Stimulated activated CD4-positive, alpha-beta T cell treated with anti-CD3 and anti-CD28 coated beads, Interleukin-4, amount 100 ng/mL, for 48 hours (primary cell): ENCODE data around the gene SCFD2.

Source experiments
- DNase-seq, 2 donors: peaks; one replicate each; pipeline ENCODE4 v3.0.0-alpha.2; 2020; ENCODE audit warnings: low read depth in 2 of 2

Gene SCFD2

DNA sequence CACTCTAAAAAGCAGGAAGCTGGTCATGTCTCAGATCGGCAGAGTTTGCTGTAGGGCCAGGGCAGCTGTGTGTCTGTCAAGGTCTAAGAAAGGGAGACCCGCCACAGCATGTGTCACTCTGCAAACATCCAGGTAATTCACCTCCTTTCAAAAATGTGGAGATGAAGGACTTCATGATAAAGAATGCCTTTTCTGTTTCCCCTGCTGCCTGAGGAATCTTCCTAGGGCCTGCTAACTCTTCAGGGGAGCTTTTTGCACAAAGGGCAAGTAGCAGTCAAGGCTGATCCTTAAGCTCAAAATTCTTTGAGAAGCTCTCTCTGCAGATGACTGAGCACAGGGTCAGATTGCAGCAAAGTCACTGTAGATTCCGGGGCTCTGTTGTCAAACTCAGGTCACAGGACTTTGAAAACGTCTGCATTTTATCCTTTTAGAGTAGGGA lies 482.7 kb downstream of the SCFD2 start:
- DNase-seq, result no peak

DNA sequence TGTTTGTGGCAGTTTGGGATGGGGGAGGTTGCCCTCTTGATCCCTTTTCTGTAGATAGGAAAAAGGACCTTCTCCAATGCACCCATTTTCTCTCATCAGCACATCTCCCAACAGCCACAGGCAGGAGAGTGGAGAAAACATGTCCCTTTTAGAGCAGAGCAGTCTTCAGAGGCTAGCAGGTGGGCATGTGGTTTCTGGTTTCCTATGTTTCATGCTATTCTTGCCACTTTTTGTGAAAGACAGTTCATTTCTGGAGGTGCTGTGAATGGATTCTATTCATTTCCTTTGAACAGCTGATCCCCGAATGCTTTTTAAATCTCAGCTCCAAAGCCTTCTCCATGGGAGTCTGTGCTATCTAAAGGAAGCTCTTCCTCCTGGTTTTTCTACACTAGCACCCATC lies 484.9 kb downstream of the SCFD2 start:
- DNase-seq, result no peak

GRCh38 chr4:52879471-52879870 lies 486.4 kb downstream of the SCFD2 start:
- no peak for DNase-seq

DNA sequence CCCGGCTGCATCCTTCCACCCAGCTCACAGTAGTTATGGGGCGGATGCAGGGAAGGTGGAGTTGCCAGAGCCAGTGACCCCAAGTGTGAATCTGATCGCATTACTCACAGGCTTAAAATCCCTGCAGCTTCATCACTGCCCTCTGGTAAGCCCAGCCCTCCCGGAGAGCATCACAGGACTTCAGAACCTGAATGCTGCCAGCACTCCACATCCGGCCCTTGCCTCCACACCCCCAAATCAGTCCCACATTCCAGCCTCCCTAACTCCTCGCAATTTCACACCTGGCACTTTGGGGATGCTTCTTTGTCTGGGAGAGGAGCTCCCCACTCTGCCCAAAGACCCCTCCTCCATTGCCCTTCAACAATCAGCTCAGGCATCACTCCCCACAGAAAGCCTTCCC lies 488.2 kb downstream of the SCFD2 start:
- no peak for DNase-seq

DNA sequence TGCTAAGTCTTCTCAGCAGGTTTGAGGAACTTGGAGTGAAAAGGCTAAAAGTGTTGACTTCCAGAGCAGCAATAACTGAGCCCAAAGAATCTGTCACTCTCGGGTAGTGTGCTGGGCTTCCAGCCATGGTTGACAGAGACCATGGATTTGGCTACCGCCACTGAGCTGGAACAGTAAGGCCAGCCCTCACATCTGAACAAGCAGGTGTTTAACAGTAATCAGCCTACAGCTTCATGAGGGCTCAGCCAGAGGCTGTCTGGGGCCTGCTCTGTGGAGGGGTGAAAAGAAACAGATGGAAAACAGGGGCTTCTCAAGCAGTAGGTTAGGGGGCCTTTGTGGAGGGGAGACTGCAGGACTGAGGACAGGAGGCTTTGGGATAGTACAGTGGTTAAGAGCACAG lies 488.8 kb downstream of the SCFD2 start:
- DNase-seq, result no peak

GRCh38 chr4:52876069-52876468 lies 489.8 kb downstream of the SCFD2 start:
- no peak for DNase-seq

- no peak for DNase-seq
Observed at GRCh38 chr4:52874948-52875347, 490.9 kb downstream of the SCFD2 start.

DNA sequence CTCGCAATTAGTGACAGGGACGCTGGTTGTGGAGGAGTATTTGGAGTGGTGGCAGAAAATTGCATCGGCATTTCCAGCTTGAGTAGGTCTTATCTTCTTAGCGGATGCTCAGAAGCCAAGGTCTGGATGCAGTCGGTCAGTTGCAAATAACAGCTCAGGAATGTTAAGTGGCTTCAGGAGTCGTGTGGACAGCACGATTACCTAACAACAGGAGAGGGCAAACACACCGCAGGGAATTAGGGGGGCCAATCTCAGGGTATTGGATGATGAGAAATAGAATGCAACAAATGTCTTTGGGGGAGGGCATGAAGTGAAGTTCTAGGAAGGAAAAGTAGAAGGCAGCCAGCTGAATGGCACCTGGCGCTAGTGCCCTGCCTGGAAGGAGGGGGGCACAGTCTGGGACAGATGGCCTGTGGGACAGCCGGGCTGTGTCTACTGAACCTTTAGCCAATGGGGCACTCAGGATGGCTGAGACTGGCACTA lies 492.0 kb downstream of the SCFD2 start:
- no peak for DNase-seq

- no peak for DNase-seq
Observed at GRCh38 chr4:52873191-52873590, 492.7 kb downstream of the SCFD2 start.

DNA sequence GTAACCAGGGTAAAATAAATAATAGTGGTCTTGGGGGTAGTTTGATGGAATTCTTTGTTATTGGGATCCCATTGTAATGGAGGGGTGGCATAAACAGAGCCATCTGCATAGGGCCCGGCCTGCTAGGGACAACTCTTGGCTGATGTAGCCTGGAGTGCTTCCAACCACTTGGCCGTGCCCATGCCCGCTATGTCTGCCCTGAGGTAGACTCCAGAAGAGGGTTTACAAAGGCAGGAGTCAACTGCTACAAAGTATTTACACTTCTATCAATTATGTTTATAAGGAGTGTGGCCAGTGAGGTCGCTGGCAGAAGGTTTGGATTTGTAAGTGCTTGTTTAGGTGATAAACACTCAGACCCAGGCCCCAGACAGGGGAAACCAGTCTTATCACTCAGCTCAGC lies 495.6 kb downstream of the SCFD2 start:
- no peak for DNase-seq

- no peak for DNase-seq
Observed at GRCh38 chr4:52869656-52870055, 496.2 kb downstream of the SCFD2 start.

DNA sequence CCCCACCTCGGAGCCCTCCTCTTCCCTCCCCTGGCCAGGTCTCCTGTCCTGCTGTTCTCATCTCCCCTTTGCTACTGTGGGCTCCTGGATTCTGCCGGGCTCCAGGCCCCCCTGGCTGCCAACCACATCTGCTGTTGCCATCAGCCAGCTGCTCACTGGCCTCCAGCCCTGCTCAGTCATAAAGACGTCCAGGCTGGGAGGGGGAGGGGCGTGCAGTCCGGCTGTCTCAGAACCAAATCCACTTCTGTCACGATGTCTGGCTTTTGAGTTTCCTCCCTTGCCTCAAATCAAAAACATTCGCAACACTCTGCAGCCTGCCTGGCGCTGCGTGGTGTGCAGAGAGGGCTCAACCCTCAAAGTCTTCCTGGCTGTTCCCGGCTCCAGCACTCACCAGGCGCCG lies 496.7 kb downstream of the SCFD2 start:
- no peak for DNase-seq

- DNase-seq, result no peak
Observed at GRCh38 chr4:52868133-52868532, 497.7 kb downstream of the SCFD2 start.

- no peak for DNase-seq
Observed at GRCh38 chr4:52867163-52867562, 498.7 kb downstream of the SCFD2 start.

DNA sequence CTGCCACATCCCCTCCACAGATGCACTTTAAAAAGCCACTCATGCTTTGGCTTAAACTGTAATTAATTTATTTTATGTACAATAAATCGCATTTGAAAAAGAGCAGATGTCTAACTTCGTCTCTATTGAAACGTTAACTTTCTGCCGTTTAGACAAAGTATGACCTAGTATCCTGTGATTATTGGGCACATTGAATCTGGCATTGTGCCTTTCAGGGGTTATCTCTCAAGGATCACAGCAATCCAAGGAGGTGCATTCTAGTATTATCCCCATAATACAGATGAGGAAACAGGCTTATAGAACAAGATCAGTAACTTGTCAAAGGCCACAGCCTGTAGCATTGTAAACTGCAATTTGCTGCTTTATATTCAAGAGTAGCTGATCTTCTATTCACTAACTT lies 499.1 kb downstream of the SCFD2 start:
- no peak for DNase-seq

DNA sequence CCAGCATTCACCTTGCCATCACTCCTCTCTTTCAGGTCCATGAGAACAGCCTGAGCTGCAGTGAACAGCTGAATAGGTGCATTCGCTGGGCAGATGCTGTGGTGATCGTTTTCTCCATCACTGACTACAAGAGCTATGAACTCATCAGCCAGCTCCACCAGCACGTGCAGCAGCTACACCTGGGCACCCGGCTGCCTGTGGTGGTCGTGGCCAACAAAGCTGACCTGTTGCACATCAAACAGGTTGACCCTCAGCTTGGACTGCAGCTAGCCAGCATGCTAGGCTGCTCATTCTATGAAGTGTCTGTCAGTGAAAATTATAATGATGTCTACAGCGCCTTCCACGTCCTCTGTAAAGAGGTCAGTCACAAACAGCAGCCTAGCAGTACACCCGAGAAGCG lies 500.6 kb downstream of the SCFD2 start:
- no peak for DNase-seq

GRCh38 chr4:52864793-52865192 lies 501.1 kb downstream of the SCFD2 start:
- DNase-seq, result no peak

DNA sequence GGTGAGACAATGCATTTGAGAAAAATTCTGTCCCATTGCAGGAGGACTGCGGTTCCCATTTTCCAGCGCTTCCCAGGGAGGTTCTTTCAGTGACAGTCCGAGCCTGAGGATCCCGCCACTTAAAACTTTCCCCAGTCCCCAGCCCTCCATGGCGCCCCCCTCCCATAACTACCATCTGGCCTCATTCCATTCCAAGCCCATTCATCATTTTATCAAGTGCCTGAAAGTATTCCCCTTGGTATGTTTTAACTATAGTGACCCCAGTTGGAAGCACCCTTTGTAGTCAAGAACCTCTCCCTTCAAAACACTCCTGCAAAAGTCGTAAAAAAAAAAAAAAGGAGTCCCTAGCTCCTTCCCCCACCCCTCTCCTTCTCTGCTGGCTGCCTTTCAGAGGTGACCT lies 502.5 kb downstream of the SCFD2 start:
- no peak for DNase-seq

DNA sequence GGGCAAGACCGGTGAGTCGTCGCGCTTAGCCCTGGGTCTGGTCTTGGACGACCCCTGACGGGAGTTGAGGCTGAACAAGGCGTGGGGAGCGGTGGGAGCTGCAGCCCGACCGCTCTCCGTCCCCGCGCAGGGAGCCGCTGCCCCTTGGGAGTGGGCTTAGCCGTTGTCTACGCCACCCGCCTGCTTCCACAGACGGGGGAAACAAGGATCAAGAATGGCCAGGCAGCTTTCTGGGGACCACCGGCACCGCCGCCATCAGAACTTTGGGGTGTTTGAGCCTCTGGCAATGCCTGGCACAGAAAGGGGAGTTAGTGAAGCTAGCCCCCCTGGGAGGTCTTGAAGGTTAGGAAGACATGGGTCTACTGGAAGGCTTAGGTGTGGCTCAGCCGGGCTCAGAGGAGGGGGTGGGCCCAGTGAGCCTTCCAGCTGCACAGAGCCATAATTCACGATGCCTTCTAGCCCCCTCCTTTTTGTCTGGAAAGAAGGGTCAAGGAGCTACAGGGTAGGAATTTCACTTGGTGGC lies 503.2 kb downstream of the SCFD2 start:
- no peak for DNase-seq

GRCh38 chr4:52861879-52862616 lies 503.8 kb downstream of the SCFD2 start, which contains the start of gene RASL11B:
RASL11B (plus strand) TSS chr4:52862317; CDS start chr4:52862508, 191 bp downstream.
- peak; percentile 79 to 82 for DNase-seq

- DNase-seq, result no peak
Observed at GRCh38 chr4:52861171-52861823, 504.6 kb downstream of the SCFD2 start.

GRCh38 chr4:52860361-52860760 lies 505.5 kb downstream of the SCFD2 start:
- DNase-seq, result no peak

- no peak for DNase-seq
Observed at GRCh38 chr4:52856801-52857200, 509.1 kb downstream of the SCFD2 start.
